Mucosa of descending colon (tissue), 3 donors: ENCODE results near the gene MYLK. TPM values are rescaled to one million over a fixed set of nuclear protein-coding genes. Genes with fewer than 3 reads are reported as not detected.

ENCODE experiments used
- ATAC-seq: fragments of 200-7000 bp; cut with Tn5 transposase; one replicate; pipeline ENCODE4 v1.9.1; 2020; ENCODE audit warnings: mild to moderate bottlenecking, moderate library complexity
- DNase-seq, 3 donors: peaks; one replicate each; pipeline ENCODE4 v3.0.0-alpha.2; 2020
- H3K36me3 ChIP-seq: fragments of 200-600 bp; one replicate; pipeline ENCODE4 v1.8.0; 2021; ENCODE audit warnings: low read depth, mild to moderate bottlenecking
- H3K4me1 ChIP-seq: fragments of 200-600 bp; one replicate; pipeline ENCODE4 v1.8.0; 2021; ENCODE audit warnings: low read depth, mild to moderate bottlenecking
- H3K4me3 ChIP-seq: fragments of 200-600 bp; one replicate; pipeline ENCODE4 v1.8.0; 2021; ENCODE audit warnings: mild to moderate bottlenecking
- H3K9me3 ChIP-seq: fragments of 200-600 bp; one replicate; pipeline ENCODE4 v1.8.0; 2021; ENCODE audit warnings: mild to moderate bottlenecking
- CTCF ChIP-seq: fragments of 200-600 bp; IDR thresholded peaks from one replicate; pipeline ENCODE4 v1.8.0; 2022; ENCODE audit warnings: antibody characterized with exemption, mild to moderate bottlenecking
- intact Hi-C, 2 donors: fragments of 100-400 bp; cut with DNase I in 1 of 2; cut with micrococcal nuclease in 1 of 2; formaldehyde crosslinking; loops; one replicate each; pipeline versions ENCODE4 v1.11.0 to v1.11.1; 2022; cut with DNase I, micrococcal nuclease
- total RNA-seq, 3 donors: library from RNA; stranded (reverse); fragmentation: NEBNext Ultra II Directional in 2 of 3; extraction: Animal tissue kit (Norgen Biotek cat#: 25700) in 2 of 3; gene quantifications; one replicate each; pipeline versions ENCODE4 v1.2.1 to v1.2.4, GENCODE V29; 2021 to 2023
- donor health status: DM: no; HTN: no; CAD: no; lungs with moderate emphysema.
- donor health status: DM: no; HTN: no; CAD: no.
- donor health status: DM: no; HTN: yes; CAD: no.

Gene MYLK
- total RNA-seq, 3 donors from 2014 or later: 157 to 1,614 (median 175) TPM

- TF ChIP-seq CTCF: no peak
- intact Hi-C loops: no loop called here
- ATAC-seq: no peak
- Histone ChIP-seq H3K4me1 (no peaks in the 10 kb centered on the region), H3K4me3 (no peak overlapping the region), H3K9me3 (no peaks in the 10 kb centered on the region), H3K36me3 (no peaks in the 10 kb centered on the region)
- DNase-seq: no peak
Measured at GRCh38 chr3:123621850-123622189, 262.3 kb downstream of the MYLK start.

GRCh38 chr3:123621186-123621849, 262.8 kb downstream of the MYLK start:
- Histone ChIP-seq H3K4me3 (no peak overlapping the region), H3K36me3 (no peaks in the 10 kb centered on the region), H3K9me3 (no peaks in the 10 kb centered on the region), H3K4me1 (no peaks in the 10 kb centered on the region)
- intact Hi-C loops: no loop called here
- TF ChIP-seq CTCF: no peak
- ATAC-seq (no peak), DNase-seq (no peak)

GRCh38 chr3:123620343-123620742, 263.8 kb downstream of the MYLK start:
- Histone ChIP-seq H3K9me3 (no peaks in the 10 kb centered on the region), H3K36me3 (no peaks in the 10 kb centered on the region), H3K4me3 (no peak overlapping the region), H3K4me1 (no peaks in the 10 kb centered on the region)
- no peak for TF ChIP-seq CTCF
- ATAC-seq: peak; percentile 52
- peak in 1 of 3 donors; percentile 21 for DNase-seq
- intact Hi-C loops: no loop called here

GRCh38 chr3:123618768-123619484, 265.2 kb downstream of the MYLK start:
- intact Hi-C loops: no loop called here
- peak; percentile 38 for ATAC-seq
- H3K36me3 ChIP-seq: no peaks in the 10 kb centered on the region
- no peaks in the 10 kb centered on the region for H3K4me1 ChIP-seq
- no peaks in the 10 kb centered on the region for H3K9me3 ChIP-seq
- no peak for TF ChIP-seq CTCF
- H3K4me3 ChIP-seq: no peak overlapping the region
- DNase-seq: peak in 2 of 3 donors; percentile 41 to 56

- Histone ChIP-seq H3K9me3 (no peaks in the 10 kb centered on the region), H3K4me1 (no peaks in the 10 kb centered on the region), H3K4me3 (no peak overlapping the region), H3K36me3 (no peaks in the 10 kb centered on the region)
- intact Hi-C loops: no loop called here
- ATAC-seq: no peak
- no peak for TF ChIP-seq CTCF
- no peak for DNase-seq
Measured at GRCh38 chr3:123618076-123618708, 265.9 kb downstream of the MYLK start.
